HTR-8/SVneo (cell line): ENCODE data around the gene MPRIP.
"Not testable (repeated sequence)": the region's sequence is repeated elsewhere in the genome, so short reads cannot be mapped to it uniquely, and the experiment has no call there.

Source experiments
- DNase-seq: peaks from one replicate; pipeline ENCODE4 v3.0.0; 2011; ENCODE audit warnings: low spot score, mixed read lengths; ENCODE audit not compliant: insufficient read length
- FAIRE-seq: peaks from 2 replicates; lab custom pipeline; 2011; peaks lifted over from hg19 to GRCh38; lab: Jason Lieb, UNC

The MPRIP gene

DNA sequence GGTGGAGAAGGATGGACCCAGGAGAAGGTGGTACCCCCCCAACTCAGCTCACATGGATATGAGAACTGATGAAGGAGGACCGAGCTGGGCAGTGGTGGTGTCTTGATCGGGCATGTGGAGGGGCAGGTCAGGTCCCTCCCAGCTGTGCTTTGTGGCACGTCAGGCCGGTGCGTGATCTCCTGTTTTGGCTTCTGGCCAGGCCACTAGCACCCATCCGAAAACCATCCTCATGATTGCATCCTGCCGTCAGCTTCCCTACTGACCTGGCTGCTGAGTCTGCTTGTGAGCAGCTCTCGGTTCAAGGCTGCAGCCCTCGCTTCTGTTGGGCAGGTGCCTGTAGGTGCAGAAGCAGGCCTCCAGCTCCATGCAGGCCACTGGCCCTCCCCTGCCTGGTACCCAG lies 110.8 kb downstream of the MPRIP start:
- DNase-seq (no peak), FAIRE-seq (peak; percentile 52)

DNA sequence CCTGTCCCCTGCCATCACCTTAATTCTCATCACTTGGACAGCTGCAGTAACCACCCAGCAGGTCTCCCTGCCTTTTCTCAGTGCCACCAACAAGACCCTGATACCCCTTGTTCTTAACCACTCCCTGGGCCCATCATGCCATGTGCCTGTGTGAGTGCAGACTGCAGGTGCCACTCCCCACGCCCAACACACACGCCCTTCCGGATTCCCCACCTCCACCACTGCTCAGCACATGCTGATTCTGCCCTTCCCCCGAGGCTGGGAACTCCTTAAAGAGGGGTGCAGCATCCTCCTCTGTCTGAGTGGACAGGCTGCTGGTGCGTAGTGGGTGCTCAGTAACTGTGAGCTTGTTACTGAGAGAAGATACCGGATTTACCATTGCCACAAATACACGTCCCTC lies 111.5 kb downstream of the MPRIP start:
- DNase-seq (no peak), FAIRE-seq (peak; percentile 42)

DNA sequence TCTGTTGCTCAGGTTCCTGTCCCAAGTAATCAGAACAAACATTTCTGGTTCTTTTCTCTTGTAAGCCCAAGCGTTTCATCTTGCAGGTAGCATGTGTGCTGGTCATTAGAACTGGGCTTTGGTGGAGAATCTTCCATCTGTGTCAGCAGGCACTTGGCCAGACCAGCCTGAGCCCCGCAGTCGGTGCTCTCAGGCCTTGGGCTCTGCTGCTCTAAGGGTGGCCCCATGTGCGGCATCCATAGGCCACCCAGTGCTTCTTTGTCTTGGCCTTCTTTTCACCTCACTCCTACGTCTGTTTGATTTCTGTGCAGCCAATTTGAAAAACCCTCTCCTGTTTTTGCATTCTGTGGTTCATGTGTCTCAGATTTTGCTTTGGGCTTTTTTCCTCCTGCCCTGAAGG lies 112.3 kb downstream of the MPRIP start:
- DNase-seq (no peak), FAIRE-seq (no peak)

DNA sequence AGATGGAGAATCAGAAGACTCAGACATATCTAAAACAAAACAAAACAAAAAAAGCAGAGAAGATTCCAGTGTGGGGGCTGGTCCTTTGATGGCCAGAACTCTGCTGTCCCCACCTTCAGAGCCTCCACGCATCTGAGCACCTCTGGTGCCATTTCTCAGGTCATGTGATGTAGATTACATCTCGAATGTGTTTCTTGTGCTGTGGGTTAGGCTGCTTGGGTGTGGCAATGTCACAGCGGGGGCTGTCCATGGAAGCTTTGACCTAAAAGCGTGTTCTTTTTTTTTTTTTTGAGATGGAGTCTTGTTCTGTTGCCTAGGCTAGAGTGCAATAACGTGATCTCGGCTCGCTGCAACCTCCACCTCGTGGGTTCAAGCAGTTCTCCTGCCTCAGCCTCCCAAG lies 112.7 kb downstream of the MPRIP start:
- FAIRE-seq (no peak), DNase-seq (no peak)

DNA sequence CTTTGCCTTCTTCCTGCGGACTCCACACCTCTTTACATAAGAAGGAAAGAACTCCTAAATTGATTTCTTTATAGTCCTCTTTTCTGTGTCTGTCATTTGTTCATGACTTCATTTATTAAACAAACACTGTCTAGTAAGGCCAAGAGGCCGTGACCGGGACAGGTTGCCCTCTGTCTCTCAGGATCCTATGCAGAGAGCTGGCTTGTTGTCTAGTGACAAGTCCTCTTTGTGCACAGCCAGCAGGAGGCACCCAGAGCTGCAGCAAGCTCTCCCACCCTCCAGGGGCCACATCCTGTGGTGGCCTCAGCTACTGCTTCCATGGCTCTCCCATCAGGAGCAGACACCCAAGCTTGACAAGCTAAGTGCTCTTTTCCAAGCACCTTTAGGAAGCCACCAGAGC lies 113.3 kb downstream of the MPRIP start:
- no peak for DNase-seq
- FAIRE-seq: no peak

DNA sequence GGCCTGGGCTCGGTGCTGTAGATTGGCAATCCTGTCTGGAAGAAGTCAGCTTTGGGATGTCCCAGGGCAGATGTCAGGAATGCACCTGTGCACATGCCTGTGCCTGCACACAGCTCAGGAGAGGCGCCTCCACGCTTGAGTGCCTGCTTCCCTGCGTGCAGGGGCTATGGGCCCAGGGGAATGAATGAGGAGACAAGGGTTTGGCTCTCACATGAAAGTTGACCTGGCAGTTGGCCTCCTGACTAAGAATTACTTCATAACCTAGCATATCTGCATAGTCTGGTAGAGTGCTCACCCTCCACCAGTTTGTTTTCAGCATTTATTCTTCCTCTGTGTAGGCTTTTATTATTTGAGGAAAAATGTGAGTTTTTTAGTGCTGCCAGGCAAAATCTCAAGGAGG lies 113.8 kb downstream of the MPRIP start:
- DNase-seq: no peak
- FAIRE-seq: no peak

DNA sequence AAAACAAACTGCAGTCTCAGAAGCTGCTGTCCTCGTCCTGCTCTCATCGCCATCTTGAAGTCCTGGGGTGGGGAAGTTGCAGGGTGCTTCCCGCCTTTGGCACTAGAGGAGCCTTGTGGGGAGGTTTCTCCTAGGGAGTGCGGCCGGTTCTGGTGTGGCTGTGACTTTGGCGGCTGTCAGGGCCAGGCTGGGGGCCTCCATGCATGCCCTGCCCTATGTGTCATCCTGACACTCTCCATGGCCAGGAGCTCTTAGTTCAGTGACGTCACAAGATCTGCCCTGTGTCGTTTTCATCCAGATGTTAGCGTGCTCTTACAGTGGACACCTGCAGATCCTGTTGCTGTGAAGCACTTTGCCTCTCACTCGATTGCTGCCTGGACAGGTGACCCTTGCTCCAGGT lies 114.3 kb downstream of the MPRIP start:
- no peak for DNase-seq
- no peak for FAIRE-seq

DNA sequence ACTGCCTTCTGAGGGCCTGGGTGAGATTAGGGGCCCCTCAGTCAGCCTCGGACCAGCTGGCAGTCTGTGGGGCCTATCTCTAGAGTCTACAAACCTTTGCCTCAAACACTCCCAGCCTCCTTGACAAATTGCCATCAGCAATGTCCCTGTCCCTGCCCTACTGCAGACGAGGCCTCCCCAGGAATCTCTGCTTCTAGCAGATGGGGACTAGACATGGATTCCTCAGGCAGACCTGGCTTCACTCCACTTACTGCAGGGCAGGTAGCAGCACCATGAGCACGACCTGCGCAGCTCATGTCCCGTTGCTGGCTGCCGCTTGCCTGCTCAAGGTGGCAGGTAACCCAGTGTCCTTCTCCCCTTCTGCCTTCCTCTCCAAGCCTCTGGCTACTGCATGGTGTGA lies 114.8 kb downstream of the MPRIP start:
- no peak for FAIRE-seq

DNA sequence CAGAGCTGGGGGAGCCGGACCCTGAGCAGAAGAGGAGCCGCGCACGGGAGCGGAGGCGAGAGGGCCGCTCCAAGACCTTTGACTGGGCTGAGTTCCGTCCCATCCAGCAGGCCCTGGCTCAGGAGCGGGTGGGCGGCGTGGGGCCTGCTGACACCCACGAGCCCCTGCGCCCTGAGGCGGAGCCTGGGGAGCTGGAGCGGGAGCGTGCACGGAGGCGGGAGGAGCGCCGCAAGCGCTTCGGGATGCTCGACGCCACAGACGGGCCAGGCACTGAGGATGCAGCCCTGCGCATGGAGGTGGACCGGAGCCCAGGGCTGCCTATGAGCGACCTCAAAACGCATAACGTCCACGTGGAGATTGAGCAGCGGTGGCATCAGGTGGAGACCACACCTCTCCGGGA lies 116.2 kb downstream of the MPRIP start:
- not testable (repeated sequence) for FAIRE-seq, DNase-seq

More for the DNA sequence above, 114.8 kb downstream of the MPRIP start:
- DNase-seq: no peak

DNA sequence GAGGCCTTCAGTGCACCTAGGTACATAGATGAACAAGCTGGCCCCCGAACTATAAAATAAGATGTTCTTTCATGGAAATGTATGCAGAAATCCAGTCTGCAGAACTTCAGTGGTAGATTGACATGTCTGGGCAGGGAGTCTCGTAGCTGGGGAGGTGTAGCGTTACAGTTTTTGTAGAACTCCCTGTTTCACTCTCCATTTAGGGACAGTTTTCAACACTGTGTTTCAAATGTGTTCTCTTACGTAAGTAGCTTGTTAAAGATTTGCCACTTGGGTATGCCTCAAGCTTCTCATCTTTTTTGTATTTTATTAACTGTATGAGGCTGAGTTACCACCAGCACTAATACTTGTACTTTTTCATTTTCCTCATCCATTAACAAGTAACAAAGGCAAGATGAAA lies 117.3 kb downstream of the MPRIP start:
- no peak for FAIRE-seq
- no peak for DNase-seq

DNA sequence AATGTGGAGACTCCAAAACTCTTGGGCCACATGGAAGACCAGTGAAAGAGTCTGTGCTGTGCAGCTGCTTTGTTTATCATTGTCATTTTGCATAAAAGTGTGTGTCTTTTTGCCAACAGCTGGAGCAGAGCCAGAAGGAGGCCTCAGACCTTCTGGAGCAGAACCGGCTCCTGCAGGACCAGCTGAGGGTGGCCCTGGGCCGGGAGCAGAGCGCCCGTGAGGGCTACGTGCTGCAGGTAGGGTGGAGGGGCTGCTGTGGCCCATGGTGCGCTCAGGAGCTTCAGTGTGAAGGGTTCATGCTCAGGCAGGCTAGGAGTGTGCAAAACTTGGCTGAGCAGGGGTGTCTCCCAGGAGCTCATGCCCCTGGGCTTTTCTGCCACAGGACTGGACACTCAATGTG lies 118.9 kb downstream of the MPRIP start:
- DNase-seq: no peak
- no peak for FAIRE-seq

DNA sequence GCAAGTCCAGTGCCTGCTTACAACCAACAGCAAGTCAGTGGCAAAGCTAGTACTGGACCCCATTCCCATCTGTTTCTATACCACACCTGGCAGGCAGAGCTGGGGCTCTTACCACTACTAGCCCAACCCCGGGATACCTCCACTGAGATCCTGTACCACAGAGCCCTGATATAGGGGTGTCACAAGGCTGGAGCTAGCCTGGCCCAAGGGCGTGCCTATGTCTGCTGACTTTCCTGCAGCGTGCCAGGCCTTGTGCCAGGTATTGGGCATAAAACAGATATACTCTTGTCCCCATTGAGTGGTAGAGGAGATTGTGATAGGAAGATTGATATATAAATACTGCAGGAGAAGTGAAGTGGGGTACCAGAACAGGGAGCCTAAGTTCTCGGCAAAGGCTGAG lies 119.5 kb downstream of the MPRIP start:
- DNase-seq: no peak
- FAIRE-seq: no peak

DNA sequence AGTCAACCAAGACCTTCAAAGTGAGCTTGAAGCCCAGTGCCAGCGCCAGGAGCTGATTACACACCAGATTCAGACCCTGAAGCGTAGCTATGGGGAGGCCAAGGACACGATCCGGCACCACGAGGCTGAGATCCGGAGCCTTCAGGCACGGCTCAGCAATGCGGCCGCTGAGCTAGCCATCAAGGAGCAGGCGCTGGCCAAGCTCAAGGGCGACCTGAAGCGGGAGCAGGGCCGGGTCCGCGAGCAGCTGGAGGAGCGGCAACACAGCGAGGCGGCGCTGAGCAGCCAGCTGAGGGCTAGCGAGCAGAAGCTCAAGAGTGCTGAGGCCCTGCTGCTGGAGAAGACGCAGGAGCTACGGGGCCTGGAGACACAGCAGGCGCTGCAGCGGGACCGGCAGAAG lies 121.9 kb downstream of the MPRIP start:
- DNase-seq (no peak), FAIRE-seq (no peak)

DNA sequence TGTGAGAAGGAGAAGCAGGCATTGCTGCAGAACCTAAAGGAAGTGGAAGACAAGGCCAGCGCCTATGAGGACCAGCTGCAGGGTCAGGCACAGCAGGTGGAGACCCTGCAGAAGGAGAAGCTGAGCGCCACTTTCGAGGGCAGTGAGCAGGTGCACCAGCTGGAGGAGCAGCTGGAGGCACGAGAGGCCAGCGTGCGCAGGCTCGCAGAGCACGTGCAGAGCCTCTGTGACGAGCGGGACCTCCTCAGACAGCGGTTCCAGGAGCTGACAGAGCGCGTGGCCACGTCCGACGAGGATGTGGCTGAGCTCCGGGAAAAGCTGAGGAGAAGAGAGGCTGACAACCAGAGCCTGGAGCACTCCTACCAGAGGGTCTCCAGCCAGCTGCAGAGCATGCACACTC lies 122.4 kb downstream of the MPRIP start:
- no peak for FAIRE-seq

DNA sequence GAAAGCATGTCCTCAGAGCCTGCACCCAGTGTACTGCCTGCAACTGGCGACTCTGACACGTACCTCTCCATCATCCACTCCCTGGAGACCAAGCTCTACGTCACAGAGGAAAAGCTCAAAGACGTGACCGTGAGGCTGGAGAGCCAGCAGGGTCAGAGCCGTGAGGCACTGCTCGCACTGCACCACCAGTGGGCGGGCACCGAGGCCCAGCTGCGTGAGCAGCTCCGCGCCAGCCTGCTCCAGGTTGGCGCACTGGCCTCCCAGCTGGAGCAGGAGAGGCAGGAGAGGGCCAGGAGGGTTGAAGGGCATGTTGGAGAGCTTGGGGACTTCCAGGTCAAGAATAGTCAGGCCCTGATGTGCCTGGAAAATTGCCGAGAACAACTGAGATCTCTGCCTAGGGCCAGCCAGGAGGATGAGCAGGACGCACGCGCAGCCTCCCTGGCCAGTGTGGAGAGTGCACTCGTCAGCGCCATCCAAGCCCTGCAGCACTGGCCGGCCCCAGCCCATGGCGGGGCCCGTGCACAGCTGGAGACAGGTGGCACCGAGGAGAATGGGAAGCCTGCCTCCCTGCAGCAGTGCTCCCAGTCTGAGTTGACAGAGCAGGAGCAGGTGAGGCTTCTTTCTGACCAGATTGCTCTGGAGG lies 123.5 kb downstream of the MPRIP start:
- DNase-seq (no peak), FAIRE-seq (no peak)

More for the DNA sequence above, 122.4 kb downstream of the MPRIP start:
- no peak for DNase-seq

DNA sequence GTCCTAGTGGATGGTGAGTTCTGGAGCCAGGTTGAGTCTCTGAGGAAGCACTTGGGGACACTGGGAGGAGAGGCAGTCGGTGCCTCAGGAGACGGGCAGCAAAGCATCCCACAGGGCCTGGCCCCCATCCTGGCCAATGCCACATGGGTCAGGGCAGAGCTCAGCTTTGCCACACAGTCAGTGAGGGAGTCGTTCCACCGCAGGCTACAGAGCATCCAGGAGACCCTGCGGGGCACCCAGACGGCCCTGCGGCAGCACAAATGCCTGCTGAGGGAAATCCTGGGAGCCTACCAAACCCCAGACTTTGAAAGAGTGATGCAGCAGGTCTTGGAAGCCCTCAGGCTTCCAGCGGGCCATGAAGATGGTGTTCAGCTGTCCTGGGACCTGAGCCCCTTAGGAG lies 124.2 kb downstream of the MPRIP start:
- DNase-seq: no peak
- no peak for FAIRE-seq

DNA sequence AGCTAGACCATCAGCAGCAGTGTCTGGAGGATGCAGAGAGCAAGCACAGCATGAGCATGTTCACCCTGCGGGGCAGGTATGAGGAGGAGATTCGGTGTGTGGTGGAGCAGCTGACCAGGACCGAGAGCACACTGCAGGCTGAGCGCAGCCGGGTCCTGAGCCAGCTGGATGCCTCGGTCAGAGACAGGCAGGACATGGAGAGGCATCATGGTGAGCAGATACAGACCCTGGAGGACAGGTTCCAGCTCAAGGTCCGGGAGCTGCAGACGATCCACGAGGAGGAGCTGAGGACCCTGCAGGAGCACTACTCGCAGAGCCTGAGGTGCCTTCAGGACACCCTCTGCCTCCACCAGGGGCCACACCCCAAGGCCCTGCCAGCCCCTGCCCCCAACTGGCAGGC lies 125.1 kb downstream of the MPRIP start:
- no peak for DNase-seq
- no peak for FAIRE-seq

DNA sequence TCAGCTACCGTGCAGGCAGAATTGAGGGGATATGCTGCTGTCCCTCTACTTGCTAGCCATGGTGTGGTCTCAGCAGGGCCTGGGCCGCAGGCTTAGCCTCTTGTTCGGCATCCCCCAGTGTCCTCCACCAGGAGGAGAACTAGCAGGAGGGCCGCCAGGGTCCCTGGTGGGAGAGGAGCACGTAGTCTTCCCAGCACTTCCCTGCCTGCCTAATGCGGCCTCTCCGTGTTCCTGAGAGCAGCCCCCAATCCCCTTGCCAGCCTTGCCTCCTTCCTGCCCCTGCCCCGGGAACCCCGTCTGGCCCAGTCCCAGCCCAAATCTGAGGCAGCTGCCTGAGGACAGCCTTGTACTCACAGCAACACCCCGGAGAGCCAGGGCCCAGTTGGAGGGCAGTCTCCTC lies 125.7 kb downstream of the MPRIP start:
- no peak for FAIRE-seq
- no peak for DNase-seq

DNA sequence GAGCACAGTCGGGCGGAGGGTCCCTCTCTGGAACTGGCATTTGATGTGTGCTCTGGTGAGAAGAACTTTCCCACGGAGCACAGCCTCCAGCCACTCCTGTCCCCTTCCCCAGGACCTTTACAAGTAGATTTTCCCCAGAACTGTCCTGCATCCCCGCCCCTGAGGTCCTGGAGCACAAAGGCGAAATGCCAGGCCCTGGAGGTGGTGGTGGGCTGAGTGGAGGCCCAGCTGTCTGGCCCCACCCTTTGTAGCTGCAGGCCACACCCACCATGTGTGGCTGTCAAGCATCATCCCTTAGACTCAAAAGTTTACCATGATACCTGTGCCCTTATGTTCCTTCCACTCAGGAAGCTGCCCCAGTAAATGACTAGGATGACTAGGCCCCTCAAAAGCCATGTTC lies 126.1 kb downstream of the MPRIP start:
- FAIRE-seq: no peak
- DNase-seq: no peak

DNA sequence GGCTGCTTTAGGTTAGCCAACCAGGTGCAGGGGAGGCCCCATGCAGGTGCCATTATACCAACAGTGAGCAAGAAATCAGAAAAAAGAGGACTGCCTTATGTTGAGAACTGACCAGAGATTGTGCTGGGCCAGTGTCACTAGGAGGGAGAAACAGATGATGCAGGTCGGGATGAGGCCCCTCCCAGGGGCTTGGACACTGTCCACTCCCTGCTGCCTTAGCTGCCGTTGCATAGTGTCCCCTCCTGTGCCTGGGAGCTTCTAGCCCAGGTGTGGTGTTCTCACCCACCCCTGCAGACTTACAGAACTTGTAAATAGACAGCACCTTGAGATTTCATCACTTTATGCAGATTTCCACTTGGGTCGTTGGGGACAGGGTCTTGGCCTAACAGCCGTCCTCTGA lies 127.1 kb downstream of the MPRIP start:
- FAIRE-seq (no peak), DNase-seq (no peak)

DNA sequence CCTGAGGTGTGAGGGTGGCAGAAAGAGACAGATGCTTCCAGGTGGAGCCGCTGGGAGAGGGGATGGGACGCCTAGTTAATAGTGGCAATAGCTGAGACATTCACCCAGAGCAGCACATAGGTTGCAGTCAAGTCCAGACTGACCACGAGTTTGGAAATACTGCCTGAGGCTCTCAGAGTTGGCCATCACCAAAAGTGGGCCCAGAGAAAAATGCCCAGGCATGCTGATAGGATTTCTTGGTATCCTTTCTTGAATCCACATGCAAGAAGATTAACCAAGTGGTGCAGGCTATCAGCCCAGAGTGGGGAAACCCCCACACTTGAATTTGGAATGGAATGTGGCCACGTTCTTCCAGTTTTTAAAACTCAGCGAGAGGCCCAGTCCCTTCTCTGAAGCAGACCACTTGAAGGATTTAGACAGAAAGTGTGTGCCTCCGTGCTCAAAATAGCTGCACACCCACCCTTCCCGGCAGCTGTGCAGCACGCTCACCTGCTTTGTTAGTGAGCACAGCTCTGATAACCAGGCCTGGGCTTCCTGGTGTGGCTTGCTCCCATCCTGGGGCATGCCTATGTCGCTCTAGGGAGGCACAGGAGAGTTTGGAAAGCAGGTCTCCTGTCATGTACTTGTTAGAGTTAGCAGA lies 128.2 kb downstream of the MPRIP start:
- no peak for FAIRE-seq
- DNase-seq: no peak

DNA sequence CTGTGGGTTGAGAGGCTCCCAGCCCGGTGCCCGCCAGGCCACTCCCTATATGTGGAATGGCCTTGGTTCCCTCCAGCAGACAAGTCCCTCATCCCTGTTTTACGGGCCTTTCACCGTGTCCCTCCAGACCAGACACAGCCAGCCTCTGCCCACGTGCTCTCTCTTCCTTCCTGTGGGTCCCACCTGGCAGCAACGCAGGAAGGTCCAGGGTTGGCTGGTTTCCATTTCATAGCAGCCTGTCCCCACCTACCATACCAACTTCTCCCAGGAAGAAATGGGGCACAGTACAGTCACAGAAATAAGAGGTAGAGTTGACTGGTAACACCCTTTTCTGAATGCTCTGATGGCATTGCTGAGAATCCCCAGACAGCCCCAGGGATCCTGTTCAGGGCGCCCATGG lies 128.9 kb downstream of the MPRIP start:
- no peak for FAIRE-seq

More for the DNA sequence above, 128.9 kb downstream of the MPRIP start:
- DNase-seq: no peak
